Right hindlimb (tissue), 1 donor: ENCODE measurements around the gene STAM.

Experiments used
- DNase-seq: peaks from one replicate; pipeline ENCODE4 v3.0.0-alpha.2; 2018

STAM gene

GRCh38 chr10:17733620-17734019 is 89.7 kb downstream of the STAM start:
- no peak for DNase-seq

GRCh38 chr10:17734432-17735080 is 90.6 kb downstream of the STAM start:
- DNase-seq: no peak

DNA sequence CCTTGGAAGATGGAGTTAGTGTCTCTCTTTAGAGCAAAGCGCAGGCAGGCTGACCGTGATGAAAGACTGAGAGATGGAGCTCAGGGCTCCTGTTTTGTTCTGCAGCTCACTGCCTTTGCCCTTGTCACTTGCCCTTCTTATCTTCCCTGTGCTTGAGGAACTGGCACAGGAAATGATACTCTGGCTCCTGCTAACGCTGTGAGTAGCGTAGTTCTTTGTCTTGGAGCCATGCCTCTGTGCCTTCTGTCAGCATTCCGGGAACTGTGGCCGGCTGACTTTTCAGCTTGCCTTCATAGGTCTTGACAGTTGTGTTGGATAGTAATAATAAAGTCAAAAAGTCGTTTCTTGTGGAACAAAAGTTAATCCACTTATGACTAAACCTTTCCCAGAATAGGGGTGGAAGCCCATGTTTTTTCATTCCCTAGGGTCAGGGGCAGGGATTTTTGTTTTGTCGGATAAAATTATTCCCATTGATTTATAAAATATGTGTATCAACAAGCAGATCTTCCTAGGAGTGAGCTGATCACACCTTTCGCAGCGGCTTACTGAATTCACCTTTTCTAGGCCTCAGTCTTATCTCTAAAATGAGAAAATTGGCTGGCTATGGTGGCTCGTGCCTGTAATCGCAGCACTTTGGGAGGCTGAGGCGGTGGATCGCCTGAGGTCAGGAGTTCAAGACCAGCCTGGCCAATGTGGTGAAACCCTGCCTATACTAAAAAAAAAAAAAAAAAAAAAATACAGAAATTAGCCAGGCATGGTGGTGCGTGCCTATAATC is 91.4 kb downstream of the STAM start:
- DNase-seq: no peak

DNA sequence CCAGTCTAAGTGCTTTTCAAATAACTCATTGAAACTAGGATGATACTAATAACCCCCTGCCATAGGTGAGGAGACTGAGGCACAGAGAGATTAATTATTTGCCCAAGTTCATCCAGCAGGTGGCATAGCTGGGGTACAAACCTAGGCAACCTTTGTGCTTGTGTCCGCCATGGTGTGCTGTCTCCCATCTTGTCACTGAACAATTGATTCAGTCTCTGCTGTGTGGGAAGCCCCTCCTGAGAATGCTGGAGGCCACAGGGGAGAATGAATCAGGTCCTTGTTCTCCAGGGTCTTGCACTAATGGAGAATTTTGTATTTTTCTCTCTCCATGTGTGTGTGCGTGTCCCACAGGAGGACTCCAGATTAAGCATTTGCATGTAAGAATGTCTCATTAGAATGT is 92.3 kb downstream of the STAM start:
- no peak for DNase-seq

GRCh38 chr10:17737027-17737965 is 93.3 kb downstream of the STAM start:
- DNase-seq: no peak

DNA sequence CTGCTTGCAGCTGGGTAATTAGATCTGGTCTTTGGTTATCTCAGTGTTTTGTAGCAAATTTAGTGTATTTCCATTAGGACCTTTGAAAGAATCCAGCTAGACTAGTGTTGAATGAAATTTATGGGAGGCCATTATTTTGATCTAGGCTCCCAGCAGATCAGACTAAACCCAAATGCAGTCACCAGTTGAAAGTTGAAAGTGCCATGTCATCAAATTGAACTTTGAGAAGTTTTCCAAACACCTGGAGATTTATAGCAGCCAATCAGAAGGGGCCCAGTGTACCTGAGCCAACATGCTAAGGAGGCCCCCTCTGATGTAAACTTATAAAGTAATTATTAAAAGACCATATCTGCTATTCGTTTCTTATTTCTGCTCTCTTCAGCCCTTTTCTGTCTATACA is 96.7 kb downstream of the STAM start:
- DNase-seq: no peak

GRCh38 chr10:17742918-17743317 is 99.0 kb downstream of the STAM start:
- DNase-seq: peak; percentile 61

- no peak for DNase-seq
Observed at GRCh38 chr10:17743437-17743836, 99.5 kb downstream of the STAM start.

- DNase-seq: no peak
Observed at GRCh38 chr10:17744341-17744861, 100.5 kb downstream of the STAM start.

DNA sequence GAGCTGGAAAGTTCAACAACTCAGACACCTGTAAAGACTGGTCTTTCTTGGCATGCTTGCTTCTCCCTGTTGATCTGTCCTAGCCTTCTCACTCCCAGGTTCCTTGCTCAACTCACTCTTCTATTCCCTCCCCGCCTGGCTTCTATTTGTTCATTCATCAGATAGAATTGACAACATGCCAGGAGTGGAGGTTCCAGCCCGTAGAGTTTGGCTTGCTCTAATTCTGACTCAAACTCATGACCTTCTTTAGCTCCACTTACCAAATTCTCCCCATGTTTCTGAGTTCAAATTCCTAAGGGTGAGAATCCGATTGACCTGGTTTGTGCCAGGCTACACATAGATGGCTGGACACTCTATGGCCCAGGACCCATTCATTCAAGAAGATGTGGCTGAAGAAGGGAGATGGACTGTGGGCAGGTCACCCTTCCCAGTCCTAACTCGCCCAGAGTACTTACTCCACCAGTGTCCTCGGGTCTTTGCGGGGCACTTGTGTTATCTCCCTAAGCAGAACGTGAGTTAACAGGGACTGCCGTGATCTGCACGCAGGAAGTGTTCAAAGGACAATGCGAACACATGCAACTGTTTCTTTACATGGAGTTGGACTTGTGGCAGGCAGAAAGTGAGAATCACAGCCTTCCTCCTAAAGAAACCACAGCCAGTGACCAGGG is 104.1 kb downstream of the STAM start:
- no peak for DNase-seq

GRCh38 chr10:17749890-17750289 is 105.9 kb downstream of the STAM start:
- no peak for DNase-seq

DNA sequence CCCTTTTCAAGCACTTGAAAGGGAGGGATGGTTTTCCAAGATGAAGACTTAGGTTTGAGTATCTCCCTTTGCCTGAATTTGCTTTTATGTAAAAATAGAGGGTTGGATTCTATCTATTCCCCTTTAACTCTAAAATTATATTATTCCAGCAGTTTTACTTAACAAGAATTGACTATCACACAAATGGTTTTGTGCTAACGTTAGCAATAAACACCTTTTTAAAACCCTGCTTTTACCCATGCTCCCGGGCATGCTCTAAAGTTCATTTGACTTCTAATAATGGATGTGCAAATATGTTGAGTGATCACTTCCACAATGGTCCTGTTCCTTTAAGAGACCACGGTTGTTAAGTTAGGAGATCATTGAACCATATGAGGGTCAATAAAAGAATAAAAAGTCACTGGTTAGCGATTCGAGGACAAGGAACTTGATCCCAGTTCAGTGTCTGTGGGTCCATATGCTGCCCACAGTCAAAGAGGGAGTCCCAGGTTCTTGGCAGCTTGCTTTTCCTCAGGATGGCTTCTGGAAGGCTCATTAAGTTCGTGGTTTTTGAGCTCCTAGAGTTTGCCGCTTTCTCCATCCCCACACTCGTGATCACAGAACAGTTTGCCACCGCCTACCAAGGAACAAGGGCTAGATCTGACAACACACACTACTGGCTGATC is 108.0 kb downstream of the STAM start, which contains the start of gene TMEM236:
TSS of gene TMEM236 (plus strand) at position 421 of the 665 bp plus-strand sequence. CDS start at position 516, 95 bp downstream.
- no peak for DNase-seq

DNA sequence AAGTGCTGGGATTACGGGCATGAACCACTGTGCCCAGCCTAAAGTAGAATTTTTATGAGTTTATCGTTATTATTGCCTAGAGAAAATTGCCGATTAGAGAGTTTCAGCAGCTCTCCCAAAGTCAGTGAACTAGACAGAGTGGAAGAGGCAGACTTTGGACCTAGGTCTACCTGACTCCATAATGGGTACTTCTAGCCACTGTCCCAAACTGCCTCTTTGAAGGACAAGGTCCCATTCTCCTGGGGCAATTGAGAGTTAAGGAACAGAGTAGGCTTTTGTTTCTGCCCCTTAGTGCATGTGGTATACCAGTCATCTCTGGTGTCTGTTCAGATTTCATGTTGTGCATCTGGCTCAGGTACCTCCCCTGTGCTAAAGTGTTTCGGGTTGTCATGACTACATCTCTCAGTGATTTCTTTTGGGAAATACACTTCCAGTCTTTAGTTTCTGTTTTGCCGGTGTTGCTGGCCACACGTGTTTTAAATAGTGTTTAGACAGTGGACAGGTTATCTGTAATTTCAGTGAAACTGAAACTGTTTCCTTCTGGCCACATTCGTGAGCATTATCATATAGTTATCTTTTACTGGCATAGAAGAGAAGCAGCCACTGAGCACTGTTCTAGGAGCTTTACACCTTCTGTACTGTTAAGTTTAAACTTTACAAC is 112.7 kb downstream of the STAM start:
- DNase-seq: no peak

DNA sequence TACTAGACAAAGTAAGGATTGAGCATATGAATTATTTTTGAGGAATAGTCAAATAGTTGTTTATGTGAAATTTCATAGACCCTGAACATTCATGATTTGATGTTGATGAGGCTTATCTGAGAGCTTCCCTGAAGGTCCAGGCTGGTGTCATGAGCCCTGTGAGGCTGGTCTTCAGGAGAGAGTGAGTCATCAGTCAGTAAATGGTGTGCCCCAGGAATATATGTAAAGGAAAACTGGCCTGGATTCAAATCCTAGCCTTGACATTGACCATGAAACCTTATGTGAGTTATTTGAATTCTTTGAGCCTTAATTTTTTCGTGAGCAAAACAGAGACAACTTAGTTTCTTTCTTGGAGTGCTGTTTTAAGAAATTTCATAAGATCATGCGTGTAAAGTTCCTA is 114.2 kb downstream of the STAM start:
- DNase-seq: no peak

- DNase-seq: no peak
Observed at GRCh38 chr10:17758896-17759295, 114.9 kb downstream of the STAM start.

DNA sequence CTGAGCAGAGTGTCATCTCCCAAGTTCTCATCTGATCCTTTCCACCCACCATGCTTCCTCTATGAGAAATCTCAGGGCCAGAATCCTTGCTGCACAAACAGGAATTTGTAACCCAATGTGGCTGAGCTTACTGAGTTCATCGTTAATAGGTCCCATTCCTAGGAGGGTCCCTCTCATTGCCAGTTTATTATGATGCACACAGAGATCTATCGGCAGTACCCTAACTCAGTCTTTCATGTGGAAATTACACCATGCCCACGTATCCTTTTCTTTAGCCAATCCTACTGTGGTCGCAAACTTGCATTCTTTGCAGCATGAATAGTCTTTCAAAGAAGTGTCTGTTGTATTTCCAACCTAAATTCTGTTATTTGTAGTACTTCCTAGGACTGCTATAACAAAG is 120.2 kb downstream of the STAM start:
- no peak for DNase-seq

GRCh38 chr10:17765602-17766001 is 121.7 kb downstream of the STAM start:
- no peak for DNase-seq
